Progenitor cell of endocrine pancreas (in vitro differentiated cells): ENCODE results near the gene P3H2. TPM values are rescaled to one million over a fixed set of nuclear protein-coding genes. Genes with fewer than 3 reads are reported as not detected.
A peak's percentile ranks its signal among the peaks of the same experiment; 100 is the strongest.

Experiments
- DNase-seq: peaks from one replicate; pipeline ENCODE4 v3.0.0; 2021; ENCODE audit warnings: low spot score; ENCODE audit not compliant: unreplicated experiment
- H3K27ac Mint-ChIP-seq: 2 replicates; pipeline ENCODE4 v1.8.0; 2021; ENCODE audit warnings: mild to moderate bottlenecking, moderate library complexity, mixed read lengths
- H3K27me3 Mint-ChIP-seq: 2 replicates; pipeline ENCODE4 v1.8.0; 2021; ENCODE audit warnings: mixed read lengths
- H3K36me3 Mint-ChIP-seq: 2 replicates; pipeline ENCODE4 v1.8.0; 2022; ENCODE audit warnings: mixed read lengths; ENCODE audit not compliant: insufficient read depth
- H3K4me1 Mint-ChIP-seq: 2 replicates; pipeline ENCODE4 v1.8.0; 2021; ENCODE audit warnings: low read depth, mixed read lengths
- H3K4me3 Mint-ChIP-seq: 2 replicates; pipeline ENCODE4 v1.8.0; 2021; ENCODE audit warnings: low read depth, mild to moderate bottlenecking, moderate library complexity, mixed read lengths
- H3K9me3 Mint-ChIP-seq: 2 replicates; pipeline ENCODE4 v1.8.0; 2021; ENCODE audit warnings: low read depth, mixed read lengths
- CTCF ChIP-seq: fragments of 200-600 bp; sonication (generic); IDR thresholded peaks from one replicate; pipeline ENCODE4 v1.5.0; 2021; ENCODE audit warnings: antibody characterized with exemption, mild to moderate bottlenecking; ENCODE audit not compliant: unreplicated experiment
- long read RNA-seq: library from polyadenylated mRNA; unstranded; transcript quantifications from one replicate; pipeline ENCODE4 v2.0.0, GENCODE V29; 2020
- total RNA-seq: library from RNA; stranded (reverse); gene quantifications from 2 replicates; pipeline ENCODE4 v1.2.1, GENCODE V29; 2021

Gene P3H2
- 5.2 and 5.3 TPM in 2 replicates for total RNA-seq
- long read RNA-seq, partial matches to known transcripts, result 2 of 3 reads
- long read RNA-seq, other reads (novel, unspliced or antisense), result 0 of 3 reads

GRCh38 chr3:190120269-190121060, at the start of gene P3H2:
P3H2 (minus strand) TSS chr3:190120897; CDS start chr3:190120731, 166 bp downstream.
- Mint-ChIP-seq H3K4me3 (peak within 1 kb of the TSS; percentile 72), H3K36me3 (no peaks in the 10 kb centered on the region), H3K27me3 (peaks cover 40% of the 10 kb centered on the region), H3K9me3 (no peaks in the 10 kb centered on the region), H3K27ac (peak within 1 kb of the TSS; percentile 82), H3K4me1 (peaks cover 21% of the 10 kb centered on the region)
- peak; percentile 73 for DNase-seq
- TF ChIP-seq CTCF, result peak; percentile 45

GRCh38 chr3:190169877-190170276, 49.2 kb upstream of the P3H2 start:
- H3K27me3 Mint-ChIP-seq, result peaks cover 43% of the 10 kb centered on the region
- no peak for DNase-seq
- no peak overlapping the region for H3K4me3 Mint-ChIP-seq
- H3K4me1 Mint-ChIP-seq, result peaks cover 5% of the 10 kb centered on the region
- no peak for TF ChIP-seq CTCF
- H3K36me3 Mint-ChIP-seq, result no peaks in the 10 kb centered on the region
- H3K9me3 Mint-ChIP-seq, result no peaks in the 10 kb centered on the region
- no peak overlapping the region for H3K27ac Mint-ChIP-seq

GRCh38 chr3:190169243-190169642, 48.5 kb upstream of the P3H2 start:
- H3K9me3 Mint-ChIP-seq, result no peaks in the 10 kb centered on the region
- no peak for TF ChIP-seq CTCF
- DNase-seq, result no peak
- H3K27ac Mint-ChIP-seq, result no peak overlapping the region
- H3K36me3 Mint-ChIP-seq, result no peaks in the 10 kb centered on the region
- H3K27me3 Mint-ChIP-seq, result peaks cover 40% of the 10 kb centered on the region
- no peak overlapping the region for H3K4me3 Mint-ChIP-seq
- H3K4me1 Mint-ChIP-seq, result peaks cover 5% of the 10 kb centered on the region

- Mint-ChIP-seq H3K4me3 (no peak overlapping the region), H3K9me3 (peaks cover 4% of the 10 kb centered on the region), H3K4me1 (peaks cover 5% of the 10 kb centered on the region), H3K36me3 (no peaks in the 10 kb centered on the region), H3K27ac (peak overlapping the region; percentile 68), H3K27me3 (peaks cover 36% of the 10 kb centered on the region)
- TF ChIP-seq CTCF, result no peak
- DNase-seq, result no peak
Observed at GRCh38 chr3:190167936-190168680, 47.4 kb upstream of the P3H2 start.

GRCh38 chr3:190166948-190167347, 46.3 kb upstream of the P3H2 start:
- Mint-ChIP-seq H3K36me3 (peaks cover 2% of the 10 kb centered on the region), H3K4me1 (peaks cover 5% of the 10 kb centered on the region), H3K9me3 (peaks cover 7% of the 10 kb centered on the region), H3K27me3 (peaks cover 34% of the 10 kb centered on the region), H3K4me3 (no peak overlapping the region), H3K27ac (no peak overlapping the region)
- no peak for TF ChIP-seq CTCF
- DNase-seq, result no peak
